Dedifferentiated amniotic fluid mesenchymal stem cell (primary cell): ENCODE data around the gene AGTRAP.

Source experiments
- DNase-seq: peaks from one replicate; pipeline ENCODE4 v3.0.0-alpha.2; 2016; ENCODE audit errors: extremely low spot score

AGTRAP gene

GRCh38 chr1:11735531-11735853, 444 bp upstream of the AGTRAP start:
- no peak for DNase-seq

DNA sequence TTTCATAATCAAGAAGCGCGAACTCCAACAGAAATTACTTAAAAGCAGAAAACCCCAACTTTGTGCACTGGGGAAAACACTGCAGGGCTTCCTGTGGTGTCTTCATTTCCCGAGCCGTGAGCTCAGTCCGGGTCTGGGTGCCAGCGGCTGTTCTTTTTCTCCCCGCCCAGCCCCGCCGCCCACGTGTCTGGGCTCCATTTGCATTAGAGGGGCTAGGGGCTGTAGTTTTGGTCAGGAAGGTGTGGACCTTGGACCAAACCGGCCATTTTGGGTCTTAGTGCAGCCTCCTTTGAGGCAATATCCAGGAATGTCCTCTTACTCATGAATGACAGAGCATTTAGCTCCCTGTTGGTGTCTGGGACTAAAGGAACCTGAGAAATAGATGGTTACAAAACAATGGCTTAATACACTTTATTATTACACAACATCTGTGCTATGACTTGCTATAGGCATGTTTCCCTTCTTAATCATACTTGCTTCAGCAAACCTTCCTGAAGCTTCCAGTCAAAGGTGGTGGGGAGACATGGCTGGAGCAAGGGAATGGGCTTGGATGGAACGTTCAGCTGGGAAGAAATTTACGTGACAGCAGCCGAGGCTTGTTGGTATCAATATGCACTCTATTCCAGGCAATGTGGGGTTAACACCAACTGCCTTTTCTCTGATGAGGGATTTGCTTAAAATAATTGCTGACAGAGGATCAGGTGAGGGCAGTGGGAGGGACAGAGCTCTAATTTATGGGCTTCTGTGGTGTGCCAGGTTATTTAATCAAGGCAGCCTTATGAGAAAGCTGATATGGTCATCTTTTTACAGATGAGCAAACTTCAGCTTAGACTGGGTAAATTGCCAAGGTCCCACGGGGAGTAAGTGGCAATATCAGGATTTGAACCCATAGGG, 1.1 kb downstream of the AGTRAP start:
- peak; percentile 16 for DNase-seq

DNA sequence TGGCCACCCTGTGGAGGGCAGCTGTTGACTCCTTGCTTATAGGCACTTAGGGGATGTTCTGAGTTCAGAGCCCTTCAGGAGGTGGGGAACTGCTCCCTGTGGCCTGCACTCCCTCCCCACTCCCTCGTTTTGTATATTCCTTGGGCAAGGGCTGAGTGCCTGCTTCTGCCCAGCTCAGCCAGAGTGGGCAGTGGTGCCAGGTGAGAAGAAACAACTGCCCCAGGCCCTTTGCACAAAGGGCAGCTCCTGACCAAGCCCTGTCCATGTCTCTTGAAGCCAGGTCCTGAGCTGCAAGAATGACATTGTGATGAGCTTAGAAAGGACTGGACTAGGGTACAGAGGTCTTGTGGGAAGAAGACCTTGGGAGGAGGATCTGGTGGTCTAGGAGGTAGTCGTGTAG, 2.2 kb downstream of the AGTRAP start:
- DNase-seq, result no peak

DNA sequence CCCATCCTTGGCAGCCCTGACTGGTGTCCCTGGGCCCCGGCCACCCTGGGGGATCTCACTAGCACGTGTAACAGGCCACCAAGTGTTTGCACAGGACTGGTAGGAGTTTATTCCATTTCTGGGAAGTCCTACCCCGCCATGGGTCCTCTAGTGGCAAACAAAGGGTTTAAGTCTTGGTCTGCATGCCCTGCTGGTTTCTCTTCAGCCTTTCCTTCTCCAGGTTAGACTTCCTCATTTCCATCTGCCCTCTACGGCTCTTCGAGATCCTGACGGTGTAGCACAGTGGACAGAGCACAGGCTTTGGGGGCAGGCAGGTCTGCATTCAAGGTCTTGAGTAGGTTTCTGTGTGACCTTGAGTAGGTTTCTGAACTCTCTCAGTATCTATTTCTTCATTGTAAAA, 2.8 kb downstream of the AGTRAP start:
- DNase-seq, result no peak

DNA sequence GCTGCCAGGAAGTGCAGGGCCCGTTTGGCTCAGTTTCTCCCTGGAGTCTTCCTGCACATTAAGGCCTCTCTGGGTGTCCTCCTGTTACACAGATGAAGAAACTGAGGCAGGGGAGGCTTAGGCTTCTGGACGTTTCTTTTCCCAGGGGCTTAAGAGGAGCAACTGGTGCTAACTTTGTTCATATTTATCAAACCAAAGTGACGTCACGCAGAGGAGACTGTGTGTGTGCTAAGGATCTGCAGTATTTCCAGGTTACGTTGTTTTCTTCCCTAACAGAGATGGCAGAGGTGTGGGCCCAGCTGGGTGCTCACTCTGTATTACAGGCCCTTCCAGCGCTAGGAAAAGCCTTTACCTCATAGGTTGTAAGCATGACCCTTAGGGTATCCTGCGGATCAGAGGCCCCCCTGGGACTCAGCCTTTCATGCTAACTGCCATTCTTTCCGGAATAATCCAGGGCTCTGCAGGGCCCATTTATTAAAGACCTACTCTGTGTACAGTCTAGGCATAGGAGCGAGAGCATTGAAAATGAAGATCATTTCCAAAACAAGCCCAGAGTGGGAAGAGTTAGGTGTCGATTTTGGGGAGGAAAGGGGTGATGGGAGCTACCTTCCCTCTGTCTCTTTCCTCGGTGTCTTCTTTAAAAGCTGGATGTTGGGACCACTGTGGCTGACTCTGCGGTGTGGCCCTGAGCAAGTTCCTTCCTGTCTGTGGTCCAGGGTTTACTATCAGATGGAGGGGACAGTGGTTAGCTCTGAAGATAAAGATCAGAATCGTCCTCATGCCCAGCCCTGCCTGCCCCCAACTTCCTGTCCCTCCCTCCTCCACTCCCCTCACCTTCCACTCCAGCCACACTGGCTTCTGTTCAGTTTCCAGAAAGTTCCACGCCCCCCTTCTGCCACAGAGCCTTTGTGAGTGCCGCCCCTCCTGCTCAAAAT, 4.6 kb downstream of the AGTRAP start:
- DNase-seq, result no peak

DNA sequence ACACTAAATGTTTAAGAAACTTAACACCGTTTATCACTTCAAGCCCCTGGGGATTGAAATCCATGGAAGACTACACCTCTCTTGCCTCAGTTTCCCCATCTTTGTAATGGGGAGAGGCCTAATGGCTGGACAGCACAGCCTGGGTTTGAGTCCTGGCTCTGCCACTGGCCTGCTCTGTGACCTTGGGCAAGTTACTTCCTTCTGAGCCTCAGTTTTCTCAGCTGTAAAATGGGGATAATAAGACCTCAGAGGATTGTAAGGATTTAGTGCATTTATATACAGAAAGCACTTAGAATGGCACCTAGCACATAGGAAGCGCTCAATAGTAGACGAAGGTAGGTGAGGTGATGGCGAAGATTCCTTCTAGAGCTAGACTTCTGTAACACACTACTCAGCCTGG, 5.5 kb downstream of the AGTRAP start:
- DNase-seq, result no peak

DNA sequence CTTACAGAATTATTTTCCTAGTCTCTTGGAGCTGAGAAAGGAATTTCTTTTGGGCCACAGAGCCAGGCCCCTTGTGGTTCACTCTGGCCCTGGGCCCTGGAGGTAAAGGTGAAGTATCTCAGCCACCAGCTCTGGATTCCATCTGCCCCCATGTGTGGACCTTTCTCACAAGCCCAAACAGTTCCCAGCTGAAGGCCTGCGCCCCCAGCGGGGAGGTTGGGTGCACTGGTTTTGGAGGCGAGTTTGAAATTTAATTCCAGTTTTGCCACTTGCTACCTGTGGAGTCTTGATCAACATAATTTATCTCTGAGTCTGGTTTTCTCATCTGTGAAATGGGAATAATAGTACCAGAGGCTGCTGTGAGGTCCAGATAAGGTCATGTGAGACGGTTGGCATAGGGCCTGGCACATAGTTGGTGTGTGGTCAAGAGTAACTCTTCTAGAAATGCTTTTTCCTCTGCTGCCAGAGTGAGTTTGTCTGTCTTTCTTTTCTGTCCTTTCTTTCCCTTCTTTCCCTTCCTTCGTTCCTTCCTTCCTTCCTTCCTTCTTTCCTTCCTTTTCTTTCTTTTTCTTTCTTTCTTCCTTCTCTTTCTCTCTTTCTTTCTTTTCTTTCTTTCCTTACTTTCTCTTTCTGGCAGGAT, 6.1 kb downstream of the AGTRAP start:
- DNase-seq, result no peak

- no peak for DNase-seq
Measured at GRCh38 chr1:11744287-11744686, 8.4 kb downstream of the AGTRAP start.

DNA sequence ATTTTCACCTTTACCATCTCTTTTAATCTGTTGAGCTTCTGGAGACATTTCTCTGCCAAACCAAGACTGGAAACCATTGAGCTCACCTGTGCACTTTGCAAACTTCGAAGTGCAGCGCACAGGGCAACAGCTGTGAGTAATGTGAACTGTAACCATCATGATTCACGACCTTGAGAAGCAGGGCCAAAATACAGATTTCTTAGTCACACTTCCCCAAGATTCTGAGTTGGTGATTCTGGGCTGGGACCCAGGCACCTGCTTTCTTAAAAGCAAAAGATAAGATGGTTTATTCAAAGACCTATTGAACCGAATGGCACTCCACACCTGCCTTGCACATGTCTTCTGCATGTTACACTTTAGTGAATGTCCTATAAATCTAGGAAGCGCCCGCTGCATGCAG, 10.2 kb downstream of the AGTRAP start:
- no peak for DNase-seq

DNA sequence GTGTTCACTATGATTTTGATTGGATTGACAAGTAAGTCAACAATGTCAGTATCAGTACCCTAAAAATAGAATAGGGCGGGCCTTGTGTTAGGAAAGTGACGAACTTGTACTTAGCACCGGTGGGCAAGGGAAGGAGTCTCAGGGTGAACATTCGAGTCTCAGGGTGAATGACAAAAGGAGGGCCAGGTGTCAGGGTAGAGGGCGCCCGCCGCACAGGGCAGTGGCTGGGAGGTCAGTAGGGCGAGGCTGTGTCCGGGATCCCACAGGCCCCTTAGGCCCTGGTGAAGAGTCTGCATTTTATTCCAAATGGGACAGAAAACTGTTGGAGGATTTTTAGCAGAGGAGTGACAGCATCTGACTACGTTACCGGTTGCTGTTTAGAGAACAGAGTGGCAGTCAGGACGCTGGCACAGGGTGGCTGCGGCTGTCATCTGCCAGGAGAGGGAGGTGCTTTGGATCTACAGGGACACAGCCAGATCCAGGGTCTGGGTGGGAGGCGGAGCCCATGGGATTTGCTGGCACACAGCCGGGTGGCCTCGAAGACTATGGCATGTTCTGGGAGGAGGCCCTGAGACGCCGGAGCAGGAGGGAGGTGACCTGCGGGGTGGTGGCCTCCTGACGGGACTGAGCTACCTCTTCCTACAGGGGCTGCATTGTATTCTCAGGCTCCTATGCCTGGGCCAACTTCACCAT, 11.0 kb downstream of the AGTRAP start:
- no peak for DNase-seq

GRCh38 chr1:11748294-11749202, 12.6 kb downstream of the AGTRAP start:
- DNase-seq, result no peak

- DNase-seq, result no peak
Measured at GRCh38 chr1:11749203-11749689, 13.3 kb downstream of the AGTRAP start.

GRCh38 chr1:11749996-11750395, 14.1 kb downstream of the AGTRAP start:
- DNase-seq, result no peak

DNA sequence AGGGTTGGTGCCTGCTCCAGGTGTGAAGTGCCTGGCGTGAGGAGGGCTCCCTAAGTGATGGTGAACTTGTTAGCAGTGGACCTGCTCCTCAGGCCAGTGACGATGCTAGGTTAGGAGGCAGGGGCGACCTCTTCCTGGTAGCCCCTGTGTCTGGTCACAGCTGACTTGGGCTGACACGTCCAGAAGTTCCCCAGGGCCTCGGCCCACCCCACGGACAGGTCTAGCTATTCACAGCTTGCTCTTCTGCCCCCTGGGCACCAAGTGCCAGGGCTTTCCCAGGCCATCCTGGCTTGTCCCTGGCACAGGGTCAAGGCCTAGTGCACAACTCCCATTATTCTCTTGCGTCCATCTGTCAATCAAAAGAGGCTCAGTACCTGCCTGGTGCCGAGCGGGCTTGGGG, 15.2 kb downstream of the AGTRAP start:
- no peak for DNase-seq

DNA sequence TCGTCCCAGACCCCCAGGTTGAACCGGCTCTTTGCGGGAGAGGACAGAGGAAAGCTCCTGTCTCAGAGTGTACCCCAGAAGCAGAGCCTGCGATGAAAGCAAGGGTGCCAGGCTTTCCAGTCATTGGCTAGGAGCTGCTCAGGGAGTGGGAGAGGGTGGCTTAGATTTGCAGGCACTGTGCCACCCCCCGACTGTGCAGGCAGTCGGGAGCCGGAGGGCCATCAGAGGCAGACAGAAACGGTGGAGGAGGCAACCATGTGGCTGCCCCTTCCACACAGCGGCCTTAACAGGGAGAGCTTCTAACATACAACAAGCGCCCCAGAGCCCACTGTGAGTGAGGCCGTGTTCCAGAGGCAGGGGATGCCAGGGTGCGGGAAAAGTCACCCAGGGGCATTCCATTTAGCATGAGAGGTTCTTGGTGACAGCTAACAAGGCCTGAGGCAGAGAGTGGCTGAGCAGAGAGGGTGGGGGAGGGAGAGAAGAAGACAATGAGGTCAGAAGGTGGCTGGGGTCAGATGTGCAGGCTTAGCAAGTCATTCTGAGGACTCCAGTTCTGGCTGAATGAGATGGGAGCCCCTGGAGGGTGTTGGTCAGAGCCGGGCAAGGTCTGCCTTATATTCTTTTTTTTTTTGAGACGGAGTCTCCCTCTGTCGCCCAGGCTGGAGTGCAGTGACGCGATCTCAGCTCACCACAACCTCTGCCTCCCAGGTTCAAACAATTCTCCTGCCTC, 16.6 kb downstream of the AGTRAP start:
- DNase-seq, result no peak

DNA sequence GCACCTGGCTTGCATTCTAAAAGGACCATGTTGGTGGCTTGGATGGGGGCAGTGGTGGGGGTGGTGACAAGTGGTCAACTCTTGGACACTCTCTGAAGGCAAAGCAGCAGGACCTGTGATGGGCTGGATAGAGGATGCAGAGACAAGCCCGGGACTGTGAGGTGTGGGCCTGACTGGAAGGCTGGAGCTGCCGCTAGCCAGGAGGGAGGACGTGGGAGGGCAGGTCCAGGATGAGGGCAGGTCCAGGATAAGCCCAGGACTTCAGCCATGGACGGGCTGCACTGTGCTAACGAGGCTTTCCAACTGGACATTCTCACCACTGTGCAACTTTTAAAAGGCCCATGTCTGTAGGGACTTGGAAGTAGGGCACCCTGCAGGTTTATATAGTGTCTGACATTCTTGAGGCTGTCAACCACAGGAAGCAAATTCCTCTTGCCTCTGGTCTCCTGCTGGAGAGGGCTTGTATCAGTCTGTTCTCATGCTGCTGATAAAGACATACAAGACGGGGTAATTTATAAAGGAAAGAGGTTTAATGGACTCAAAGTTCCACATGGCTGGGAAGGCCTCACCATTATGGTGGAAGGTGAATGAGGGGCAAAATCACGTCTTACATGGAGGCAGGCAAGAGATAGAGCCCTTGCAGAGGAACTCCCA, 17.7 kb downstream of the AGTRAP start:
- no peak for DNase-seq

DNA sequence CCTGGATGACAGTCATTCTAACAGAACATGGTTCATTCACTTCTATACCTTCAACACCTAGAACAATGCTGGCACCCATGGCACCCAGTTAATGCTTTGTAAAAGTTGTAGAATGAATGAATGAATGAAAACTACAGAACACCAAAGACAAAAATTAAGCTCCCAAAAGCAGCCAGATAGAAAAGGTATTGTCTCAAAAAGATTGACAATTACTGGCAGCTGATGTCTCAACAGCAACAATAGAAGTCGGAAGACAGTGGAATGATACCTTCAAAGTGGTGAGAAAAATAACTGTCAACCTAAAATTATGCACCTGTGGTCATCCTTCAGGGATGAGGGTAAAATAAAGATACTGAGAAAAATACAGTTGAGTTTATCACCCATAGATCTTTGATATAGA, 21.1 kb downstream of the AGTRAP start:
- DNase-seq, result no peak

DNA sequence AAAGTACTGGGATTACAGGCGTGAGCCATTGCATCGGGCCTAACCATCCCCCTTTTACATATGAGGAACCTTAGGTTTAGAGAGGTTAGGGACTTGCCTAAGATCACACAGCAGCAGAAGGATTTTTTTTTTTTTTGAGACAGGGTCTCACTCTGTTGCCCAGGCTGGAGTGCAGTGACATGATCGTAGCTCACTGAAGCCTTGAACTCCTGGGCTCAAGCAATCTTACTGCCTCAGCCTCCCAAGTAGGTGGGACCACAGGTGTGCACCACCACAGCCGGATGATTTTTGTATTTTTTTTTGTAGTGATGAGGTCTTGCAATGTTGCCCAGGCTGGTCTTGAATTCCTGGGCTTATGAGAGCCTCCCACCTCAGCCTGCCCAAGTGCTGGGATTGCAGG, 23.9 kb downstream of the AGTRAP start:
- DNase-seq, result no peak

GRCh38 chr1:11761285-11761684, 25.3 kb downstream of the AGTRAP start:
- DNase-seq, result no peak
